NCI-H2196 treated with DMSO at 0.1 percent for 48 hours (cell line): Measurements from ENCODE around the gene PRKAG2.

ENCODE experiments used
- DNase-seq: peaks from one replicate; lab custom pipeline; 2025; ENCODE audit not compliant: unreplicated experiment; lab: John Stamatoyannopoulos, UW

The PRKAG2 gene

DNA sequence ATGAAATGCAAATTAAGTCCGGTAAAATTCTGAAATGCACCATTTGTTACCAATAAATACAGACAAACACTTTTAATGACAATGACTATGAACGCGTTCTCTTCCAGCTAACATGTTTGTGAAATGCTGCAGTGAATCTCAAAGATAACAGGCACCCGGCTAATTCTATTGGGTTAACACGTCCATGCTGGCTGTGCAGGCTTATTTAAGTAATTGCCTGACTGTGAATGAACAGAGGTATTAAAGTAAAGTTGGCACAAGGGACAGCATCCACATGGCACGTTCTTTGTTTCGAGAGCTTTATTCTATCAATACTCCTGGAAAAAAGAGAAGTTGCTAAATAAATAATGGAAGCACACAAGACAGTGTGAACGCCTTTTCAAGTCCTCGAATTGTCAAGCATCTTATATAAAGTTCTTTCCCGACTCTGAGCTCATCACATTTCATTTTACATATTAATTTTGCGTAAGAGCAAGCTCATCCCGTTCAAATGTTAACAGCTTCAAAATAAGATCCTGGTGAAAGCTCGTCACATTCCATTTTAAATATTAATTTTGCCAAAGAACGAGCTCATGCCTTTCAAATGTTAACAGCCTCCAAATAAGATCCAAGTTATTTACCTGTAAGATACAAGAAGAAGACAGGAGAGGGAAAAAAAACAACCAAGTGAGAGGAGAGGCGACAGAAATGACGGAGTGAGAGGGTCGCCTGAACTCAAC, 245.9 kb downstream of the PRKAG2 start:
- no peak for DNase-seq

DNA sequence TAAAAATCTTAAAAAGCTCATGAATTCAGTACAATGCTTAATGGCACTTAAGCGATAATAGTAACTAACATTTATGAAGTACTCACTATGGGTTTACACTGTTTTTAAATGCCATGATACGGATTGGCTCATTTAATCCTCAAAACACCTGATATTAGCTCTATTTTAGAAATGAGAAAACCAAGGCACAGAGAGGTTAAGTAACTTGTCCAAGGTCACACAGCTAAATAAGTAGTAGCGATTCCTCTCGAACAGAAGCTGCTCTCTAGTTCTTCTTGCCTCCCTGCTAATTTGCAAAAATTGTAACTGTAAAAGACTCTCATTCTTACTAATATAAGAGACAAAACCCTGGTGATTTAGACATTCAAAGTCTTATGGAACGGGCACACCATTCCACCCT, 246.6 kb downstream of the PRKAG2 start:
- DNase-seq, result no peak

DNA sequence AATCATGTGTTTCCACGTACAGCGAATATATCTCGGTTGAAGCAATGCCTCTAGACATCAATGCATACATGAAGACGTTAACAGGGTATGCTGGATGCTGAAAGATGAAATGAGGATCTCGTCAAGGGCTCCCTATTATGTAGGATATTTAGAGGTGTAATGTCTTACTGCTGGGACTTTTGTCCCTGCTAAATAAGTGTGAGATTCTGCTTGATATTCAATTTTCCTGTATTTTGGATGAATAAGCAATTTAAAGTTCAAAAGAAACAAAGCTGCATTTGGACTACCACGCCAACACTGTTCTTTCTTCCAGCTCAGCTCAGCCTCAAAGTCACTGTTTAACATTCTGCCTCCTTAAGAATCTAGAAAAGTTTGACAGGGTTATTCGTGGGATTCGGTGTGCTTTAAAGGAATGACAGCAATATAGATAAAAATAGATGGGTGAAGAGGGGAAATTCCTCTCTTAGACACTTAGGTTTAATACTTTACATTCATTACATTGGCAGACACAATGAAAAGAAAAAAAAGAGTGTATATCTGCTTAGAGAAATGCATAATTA, 247.1 kb downstream of the PRKAG2 start:
- DNase-seq, result no peak

DNA sequence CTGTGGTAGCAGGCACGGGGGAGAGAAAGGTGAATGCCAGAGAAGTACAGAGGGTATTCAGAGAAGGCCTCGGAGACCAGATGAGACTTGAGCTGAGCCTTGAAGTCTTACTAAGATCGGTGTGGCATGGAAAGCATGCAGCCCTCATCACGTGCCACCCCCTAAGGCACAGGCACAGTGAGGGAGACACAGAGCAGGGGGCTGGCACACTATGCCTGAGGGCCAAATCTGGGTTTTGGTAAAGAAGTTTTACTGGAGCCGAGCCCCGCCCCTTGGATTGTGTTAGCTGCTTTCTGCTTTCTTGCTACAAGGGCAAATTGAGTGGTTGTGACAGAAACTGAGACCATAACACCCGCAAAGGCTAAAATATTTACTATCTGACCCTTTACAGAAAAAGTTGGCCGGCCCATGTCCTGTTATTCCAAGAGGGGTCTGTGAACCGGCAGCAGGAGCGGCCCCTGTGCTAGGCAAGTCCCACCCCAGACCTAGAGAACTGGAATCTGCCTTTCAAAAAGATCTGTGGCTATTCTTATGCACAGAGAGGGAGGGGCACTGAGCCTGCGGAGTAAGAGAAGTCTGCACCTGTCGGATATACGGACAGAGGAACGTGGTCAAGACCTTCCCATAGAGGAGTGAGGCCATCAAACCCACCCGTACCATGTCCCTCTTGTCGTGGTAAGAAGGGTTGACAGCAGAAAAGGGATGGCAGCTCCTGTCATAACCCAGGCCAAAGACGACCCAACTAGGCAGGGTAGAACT, 247.9 kb downstream of the PRKAG2 start:
- no peak for DNase-seq

DNA sequence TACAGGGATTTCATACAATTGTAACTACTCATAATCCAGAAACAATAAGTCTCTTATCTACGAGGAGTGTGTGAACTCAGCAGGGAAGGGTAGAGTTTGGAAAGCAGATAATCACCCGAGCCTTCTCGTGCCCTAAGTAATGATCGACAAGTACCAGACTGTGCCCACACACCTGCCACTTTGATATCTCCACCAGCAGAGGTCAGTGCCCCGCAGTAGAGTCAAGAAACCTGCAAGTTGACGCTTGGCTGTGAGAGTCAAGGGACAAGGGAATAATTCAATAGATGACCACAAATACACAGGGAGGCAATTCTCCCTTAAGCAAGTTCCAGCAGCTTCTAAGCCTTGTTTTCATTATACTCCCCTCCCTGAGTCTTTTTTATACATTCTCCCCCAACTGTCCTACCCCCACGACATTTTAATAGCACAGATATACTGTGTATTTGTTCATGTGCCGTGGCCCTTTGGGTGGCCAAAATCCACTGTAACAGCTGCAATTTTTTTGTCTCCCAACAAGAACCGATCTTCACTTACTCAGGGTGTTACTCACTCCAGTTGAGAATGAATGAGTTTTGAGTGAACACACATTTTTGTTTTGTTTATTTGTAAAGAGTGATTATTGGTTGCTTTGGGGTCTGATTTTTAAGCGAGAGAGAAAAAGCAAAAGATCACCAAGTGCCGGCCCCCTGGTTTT, 250.3 kb downstream of the PRKAG2 start:
- DNase-seq, result no peak

DNA sequence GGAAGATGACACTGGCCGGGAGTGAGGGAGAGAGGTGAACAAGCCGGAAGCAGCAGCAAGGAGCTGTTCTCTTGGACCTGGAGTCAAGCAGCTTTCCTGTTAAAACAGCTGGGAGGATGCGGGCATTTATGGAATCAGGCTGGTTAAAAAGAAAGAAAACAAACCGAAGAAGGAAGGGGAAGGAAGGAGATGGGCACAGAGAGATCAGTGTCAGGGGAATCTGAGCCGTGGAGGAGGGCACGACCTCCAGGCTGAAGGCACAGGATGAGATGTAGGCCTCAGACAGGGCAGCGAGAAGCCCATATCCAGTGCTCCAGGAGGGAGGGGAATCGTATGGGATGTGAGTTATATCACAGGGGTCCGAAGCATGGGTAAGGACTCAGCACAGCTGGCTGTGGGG, 251.3 kb downstream of the PRKAG2 start:
- DNase-seq, result no peak

DNA sequence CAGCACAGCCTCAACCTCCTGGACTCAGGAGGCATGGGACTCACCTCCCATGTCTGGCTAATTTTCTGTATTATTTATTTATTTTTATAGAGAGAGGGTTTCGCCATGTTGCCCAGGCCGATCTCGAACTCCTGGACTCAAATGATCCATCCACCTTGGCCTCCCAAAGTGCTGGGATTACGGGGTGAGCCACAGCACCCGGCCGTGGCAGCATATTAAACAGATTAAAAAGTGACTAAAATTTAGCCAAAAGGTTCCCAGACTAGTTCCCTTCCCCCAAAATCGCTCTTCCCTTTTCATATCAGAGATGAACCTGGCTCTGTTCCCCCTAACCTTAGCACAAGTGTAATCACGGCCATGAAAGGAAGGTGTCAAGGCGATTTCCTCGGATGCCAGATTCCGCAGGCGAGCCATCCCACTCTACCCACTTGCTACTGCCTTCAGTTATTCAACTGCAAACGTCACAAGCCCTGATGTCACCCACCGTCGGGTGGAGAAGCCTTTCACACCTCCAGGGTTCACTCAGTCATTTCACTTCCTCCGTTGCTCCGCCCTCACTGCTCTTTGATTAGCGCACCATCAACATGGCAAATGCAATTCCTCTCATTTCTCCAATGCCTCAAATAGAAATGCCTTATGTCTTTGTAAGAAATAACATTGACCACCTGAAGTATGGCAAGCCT, 252.5 kb downstream of the PRKAG2 start:
- no peak for DNase-seq

DNA sequence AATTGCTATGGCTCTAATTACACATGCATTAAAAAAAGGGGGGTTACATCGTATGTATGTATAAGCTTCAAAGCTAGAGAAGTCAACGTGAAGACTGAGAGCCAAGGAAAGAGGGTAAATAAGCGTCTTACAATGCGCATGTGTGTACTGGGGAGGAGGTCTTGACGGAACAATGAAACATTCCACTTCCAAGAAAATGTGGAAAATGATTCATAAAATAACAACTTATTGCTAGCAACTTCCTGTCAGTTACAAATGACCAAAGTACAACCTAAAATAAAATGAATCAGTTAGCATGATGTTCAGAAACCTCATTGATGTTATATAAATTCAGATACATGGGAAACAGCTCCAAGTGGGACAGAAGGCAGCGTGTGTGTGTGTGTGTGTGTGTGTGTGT, 253.1 kb downstream of the PRKAG2 start:
- DNase-seq, result no peak

DNA sequence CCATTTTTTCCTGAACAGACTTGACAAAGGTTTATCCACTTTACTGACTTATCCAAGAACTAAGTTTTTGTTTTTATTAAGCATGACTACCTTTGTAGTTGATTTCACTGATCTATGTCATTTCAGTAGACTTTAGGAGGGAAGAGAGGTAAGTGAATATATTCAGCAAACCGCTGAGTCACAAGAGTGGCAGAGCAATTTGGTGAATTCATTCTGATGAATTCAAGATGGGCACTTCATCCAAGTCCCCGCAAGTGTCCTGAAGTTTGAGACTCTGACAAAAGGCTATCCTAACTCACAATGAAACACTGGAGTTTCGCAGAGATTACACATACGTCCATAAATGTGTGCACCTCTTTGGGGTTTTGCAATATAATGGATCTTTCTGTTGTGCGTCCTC, 255.0 kb downstream of the PRKAG2 start:
- no peak for DNase-seq

DNA sequence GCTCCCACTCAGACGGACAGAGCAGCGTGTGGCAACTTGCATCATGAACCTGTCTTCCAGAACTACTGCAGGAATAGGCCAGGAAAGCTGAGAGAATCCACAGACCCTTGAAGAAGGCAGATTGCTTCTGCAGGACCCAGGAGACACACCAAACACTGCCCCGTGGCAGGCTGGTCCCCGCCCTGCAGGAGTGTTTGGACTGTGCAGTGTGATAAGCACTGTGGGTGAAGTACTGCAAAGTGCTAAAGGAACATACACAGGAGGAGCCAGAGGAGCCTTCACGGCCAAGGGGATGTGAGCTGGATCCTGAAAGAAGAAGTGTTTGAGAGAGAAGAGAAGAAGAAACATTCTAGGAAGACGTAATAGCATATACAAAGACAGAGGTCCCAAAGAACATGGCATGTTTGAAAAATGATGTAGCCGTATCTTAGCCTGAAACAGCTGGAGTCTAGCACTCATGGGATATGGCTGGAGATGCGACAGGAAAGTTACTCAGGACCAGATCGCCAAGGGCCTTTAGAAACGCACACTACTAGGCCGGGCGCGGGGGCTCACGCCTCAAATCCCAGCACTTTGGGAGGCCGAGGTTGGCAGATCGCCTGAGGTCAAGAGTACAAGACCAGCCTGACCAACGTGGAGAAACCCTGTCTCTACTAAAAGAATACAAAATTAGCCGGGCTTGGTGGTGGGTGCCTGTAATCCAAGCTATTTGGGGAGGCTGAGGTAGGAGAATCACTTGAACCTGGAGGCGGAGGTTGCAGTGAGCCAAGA, 260.3 kb downstream of the PRKAG2 start:
- no peak for DNase-seq

DNA sequence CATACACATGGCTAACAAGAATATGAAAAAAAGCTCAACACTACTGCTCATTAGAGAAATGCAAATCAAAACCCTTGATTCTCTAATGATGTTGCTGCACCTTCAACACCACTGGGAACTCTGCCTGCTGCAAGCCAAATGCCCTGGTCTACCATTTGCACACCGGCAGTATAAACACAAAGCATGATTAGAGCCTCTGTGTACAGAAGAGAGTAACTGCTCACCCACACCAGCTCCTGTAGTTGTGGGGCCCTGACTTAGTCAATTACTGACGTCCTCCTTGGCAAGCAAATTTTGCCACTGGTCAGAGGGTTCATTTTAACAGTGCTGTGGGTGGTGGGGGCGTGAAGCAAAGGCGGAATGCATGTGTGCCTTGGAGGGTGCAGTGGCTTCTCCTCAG, 261.1 kb downstream of the PRKAG2 start:
- DNase-seq, result no peak

DNA sequence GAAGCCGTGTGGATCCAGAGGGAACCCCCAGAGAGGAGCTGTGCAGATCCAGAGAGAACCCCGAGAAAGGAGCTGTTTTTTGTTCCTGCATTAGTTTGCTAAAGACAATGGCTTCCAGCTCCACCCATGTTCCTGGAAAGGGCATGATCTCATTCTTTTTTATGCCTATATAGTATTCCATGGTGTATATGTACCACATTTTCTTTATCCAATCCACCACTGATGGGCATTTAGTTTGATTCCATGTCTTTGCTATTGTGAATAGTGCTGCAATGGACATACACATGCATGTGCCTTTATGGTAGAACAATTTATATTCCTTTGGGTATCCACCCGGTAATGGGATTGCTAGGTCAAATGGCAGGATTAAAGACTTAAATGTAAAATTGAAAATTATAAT, 261.9 kb downstream of the PRKAG2 start:
- DNase-seq, result no peak

DNA sequence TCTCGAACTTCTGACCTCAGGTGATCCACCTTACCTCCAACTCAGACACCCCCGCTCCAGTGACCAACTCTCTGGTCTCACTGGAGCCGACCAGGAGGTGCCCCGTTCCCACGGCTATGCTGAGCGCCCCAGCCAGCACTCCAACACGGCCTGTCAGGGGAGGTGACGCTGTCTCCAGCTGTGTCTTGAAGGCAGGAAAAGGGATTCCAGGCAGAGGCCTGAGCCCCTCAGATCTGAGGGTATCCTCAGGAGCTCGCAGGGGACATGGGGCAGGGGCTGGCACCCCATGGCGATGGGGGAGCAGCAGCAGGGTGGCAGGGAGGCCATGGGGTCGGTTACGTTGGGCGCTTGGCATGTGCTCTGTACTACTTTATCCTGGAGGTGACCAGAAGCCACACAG, 262.9 kb downstream of the PRKAG2 start:
- no peak for DNase-seq

DNA sequence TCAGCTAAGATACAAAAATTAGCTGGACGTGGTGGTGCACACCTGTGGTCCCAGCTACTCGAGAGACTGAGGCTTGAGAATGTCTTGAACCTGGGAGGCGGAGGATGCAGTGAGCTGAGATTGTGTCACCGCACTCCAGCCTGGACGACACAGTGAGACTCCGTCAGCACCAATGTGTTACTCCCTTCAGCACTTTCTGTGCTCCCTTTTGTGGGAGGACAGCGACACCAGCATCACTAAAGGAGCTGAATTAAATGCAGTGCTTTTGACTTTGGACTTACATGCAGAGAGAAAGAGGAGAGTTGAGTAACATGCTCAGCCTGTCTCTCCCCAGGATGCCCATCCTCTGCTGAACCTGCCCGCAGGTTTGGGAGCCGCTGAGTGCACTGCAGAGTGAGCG, 265.0 kb downstream of the PRKAG2 start:
- no peak for DNase-seq

DNA sequence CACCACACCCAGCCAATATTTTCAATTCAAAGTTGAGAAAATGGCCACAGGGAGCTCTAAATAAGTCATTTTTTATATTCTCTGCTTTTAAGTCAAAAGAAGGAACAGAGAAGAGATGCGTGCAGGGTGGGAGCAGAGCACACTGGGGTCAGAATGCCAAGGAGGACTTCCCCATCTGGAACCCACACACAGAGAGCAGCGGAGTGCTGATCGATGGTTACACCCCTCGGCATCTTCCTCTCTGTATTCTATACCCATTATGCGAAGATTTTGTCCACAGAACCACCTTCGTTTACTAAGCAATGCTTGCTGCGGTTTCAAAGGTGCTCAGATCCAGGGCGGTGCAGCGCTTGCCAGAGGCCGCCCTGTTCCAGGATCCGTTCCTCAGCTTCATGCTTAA, 265.9 kb downstream of the PRKAG2 start:
- no peak for DNase-seq

DNA sequence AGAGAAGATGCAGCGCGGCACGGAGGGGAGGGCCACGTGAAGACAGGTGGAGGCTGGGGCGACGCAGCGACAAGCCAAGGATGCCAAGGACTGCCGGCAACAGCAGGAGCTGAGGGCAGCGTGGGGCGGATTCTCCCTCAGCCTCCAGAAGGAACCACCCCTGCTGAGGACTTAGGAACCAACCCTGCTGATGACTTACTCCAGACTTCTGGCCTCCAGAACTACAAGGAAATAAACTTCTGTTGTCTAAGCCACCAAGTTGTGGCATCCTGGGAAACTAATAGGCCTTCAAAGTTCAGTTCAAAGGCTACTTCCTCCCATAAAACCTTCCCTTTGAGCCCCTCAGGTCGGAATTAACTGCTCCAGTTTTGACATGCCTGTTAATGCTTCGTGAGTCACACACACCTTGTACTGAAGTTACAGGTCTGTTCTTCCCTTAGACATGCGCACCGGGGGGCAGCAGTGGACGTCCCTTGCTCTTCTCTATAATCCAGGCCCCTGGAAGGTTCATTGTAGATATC, 268.8 kb downstream of the PRKAG2 start:
- no peak for DNase-seq

DNA sequence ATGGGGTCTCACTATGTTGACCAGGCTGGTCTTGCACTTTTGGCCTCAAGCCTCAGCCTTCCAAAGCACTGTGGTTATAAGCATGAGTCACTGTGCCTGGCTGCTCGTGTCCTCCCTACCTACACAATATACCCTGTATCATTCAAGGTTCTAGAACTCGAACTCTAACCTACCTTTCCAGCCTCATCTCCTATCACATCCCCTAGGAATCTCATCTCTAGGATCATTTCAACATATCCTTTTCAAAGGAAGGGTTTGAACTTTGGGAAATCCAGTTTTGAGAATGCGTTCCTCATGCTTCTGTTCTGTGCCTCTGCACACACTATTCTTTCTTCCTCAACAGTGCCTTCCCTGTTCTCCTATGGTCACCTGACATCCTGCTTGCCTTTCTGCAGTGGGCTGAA, 269.4 kb downstream of the PRKAG2 start:
- DNase-seq, result no peak

DNA sequence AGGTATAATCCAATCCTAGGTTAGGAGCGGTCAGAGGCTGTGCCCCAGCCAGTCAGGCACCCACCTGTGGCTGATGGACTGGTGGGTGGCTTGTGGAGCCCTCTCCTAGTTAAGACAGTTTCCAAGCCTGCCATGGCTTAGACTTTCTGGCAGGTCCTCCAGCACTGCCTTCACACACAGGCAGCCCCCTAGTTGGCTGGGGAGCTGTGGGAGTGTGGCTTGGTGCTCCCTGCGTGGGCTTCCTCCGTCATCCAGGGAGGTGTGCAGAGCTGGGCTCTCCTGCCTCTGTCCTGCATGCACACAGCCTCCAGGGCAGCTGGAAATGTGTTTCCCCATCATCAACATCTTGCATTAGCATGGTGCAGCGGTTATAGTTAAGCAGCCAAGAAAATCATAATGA, 273.0 kb downstream of the PRKAG2 start:
- DNase-seq, result no peak

DNA sequence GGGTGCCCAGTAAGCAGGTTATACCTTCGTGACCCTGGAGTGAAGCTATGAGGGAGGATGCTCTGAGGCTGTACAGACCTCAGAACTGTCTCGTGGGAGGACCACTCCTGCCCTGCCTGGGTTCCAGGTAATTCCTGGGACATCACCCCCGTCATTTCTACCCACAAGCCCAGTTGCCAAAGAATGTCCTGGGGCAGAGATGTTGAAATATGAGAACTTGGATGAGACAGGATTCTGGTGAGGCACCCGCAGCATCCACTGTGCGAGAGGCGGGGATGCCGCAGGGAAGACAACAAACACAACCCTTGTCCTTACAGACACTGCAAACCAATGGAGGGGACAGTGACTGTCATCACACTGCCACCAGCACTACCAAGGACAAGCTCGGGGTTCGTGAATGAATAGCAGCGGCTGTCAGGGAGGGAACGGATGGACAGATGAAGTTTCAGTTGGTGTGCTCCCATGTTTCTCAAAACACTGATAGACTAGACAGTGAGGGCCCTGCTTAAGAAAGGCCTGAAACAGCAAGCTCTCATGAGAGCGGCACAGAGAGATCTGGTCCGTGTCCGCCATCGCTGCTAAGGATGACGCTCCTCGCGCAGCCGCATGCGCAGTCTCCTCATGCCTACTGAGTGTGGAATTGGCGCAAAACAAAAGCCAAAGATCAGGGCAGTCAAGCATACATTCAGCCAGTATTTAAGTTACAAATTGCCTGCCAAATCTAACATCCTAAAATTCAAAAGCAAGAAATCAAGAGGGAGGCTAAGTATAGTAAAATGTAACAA, 275.2 kb downstream of the PRKAG2 start:
- no peak for DNase-seq

DNA sequence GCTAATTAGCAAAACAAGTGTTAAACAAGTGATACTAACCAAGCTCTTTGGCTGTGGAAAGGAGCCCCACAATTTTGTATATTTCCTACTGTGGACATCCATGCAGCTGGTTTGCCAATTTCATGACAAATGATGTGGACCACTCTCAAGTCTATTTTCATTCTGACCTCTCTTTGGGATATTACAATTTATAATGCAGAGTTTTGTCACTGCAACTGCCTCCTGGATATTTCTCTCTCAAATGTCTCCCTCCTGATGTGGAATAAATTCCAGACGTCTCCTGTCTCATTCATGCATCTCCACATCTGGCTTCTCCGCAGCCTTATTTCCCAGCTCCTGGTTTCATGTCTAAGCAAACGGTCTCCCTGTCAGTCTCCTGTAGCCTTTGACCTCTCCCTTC, 276.6 kb downstream of the PRKAG2 start:
- no peak for DNase-seq
